Karpas-422 (cell line): Measurements from ENCODE around the gene CLDN17. TPM values are rescaled to one million over a fixed set of nuclear protein-coding genes. Genes with fewer than 3 reads are reported as not detected.

Experiments
- DNase-seq: peaks from one replicate; pipeline ENCODE4 v3.0.0-alpha.2; 2015
- H2AFZ ChIP-seq: fragments of 200-600 bp; sonication (generic); 2 replicates; pipeline ENCODE4 v1.6.1; 2014; ENCODE audit warnings: antibody characterized with exemption, low read length, mixed read lengths
- H3K27ac ChIP-seq: fragments of 200-600 bp; sonication (generic); 2 replicates; pipeline ENCODE4 v1.5.1; 2014; ENCODE audit warnings: mild to moderate bottlenecking, low read length, moderate library complexity
- H3K27me3 ChIP-seq: fragments of 200-600 bp; sonication (generic); 2 replicates; pipeline ENCODE4 v1.6.1; 2014; ENCODE audit warnings: low read length, mixed read lengths
- H3K36me3 ChIP-seq: fragments of 200-600 bp; sonication (generic); 2 replicates; pipeline ENCODE4 v1.6.1; 2014; ENCODE audit warnings: low read length, mixed read lengths; ENCODE audit not compliant: insufficient read depth
- H3K4me1 ChIP-seq: fragments of 200-600 bp; sonication (generic); 2 replicates; pipeline ENCODE4 v1.6.1; 2014; ENCODE audit warnings: mild to moderate bottlenecking, low read length, mixed read lengths
- H3K4me2 ChIP-seq: fragments of 200-600 bp; sonication (generic); 2 replicates; pipeline ENCODE4 v1.6.1; 2014; ENCODE audit warnings: low read length, low read depth, mild to moderate bottlenecking; ENCODE audit not compliant: poor library complexity, severe bottlenecking
- H3K4me3 ChIP-seq: fragments of 200-600 bp; sonication (generic); 2 replicates; pipeline ENCODE4 v1.5.1; 2014; ENCODE audit warnings: mild to moderate bottlenecking, antibody characterized with exemption, low read length, mixed read lengths
- H3K79me2 ChIP-seq: fragments of 200-600 bp; sonication (generic); 2 replicates; pipeline ENCODE4 v1.6.1; 2014; ENCODE audit warnings: mild to moderate bottlenecking, low read length, mixed read lengths
- H3K9ac ChIP-seq: fragments of 200-600 bp; sonication (generic); 2 replicates; pipeline ENCODE4 v1.6.0; 2014; ENCODE audit warnings: low read length
- H3K9me2 ChIP-seq: fragments of 200-600 bp; sonication (generic), shearing (Covaris generic); replicated peaks from 2 replicates; pipeline ENCODE4 v1.6.0; 2014; ENCODE audit warnings: mild to moderate bottlenecking, low read length, moderate library complexity; ENCODE audit not compliant: insufficient read depth
- H3K9me3 ChIP-seq: fragments of 300-700, 200-600 bp; sonication (generic); 2 replicates; pipeline ENCODE4 v1.6.1; 2014; ENCODE audit warnings: low read length, mixed read lengths
- H4K20me1 ChIP-seq: fragments of 200-600 bp; sonication (generic); 2 replicates; pipeline ENCODE4 v1.6.1; 2014; ENCODE audit warnings: mild to moderate bottlenecking, antibody characterized with exemption, low read length, low read depth; ENCODE audit not compliant: insufficient read depth
- total RNA-seq: library from RNA; depleted of rRNA; stranded (reverse); fragments of >200 nt; shearing (Covaris generic); gene quantifications from 2 replicates; pipeline ENCODE4 v1.2.3, GENCODE V29; 2014; ENCODE audit warnings: low replicate concordance

CLDN17 gene
- total RNA-seq, 1 experiment from 2014 or later, result not detected

DNA sequence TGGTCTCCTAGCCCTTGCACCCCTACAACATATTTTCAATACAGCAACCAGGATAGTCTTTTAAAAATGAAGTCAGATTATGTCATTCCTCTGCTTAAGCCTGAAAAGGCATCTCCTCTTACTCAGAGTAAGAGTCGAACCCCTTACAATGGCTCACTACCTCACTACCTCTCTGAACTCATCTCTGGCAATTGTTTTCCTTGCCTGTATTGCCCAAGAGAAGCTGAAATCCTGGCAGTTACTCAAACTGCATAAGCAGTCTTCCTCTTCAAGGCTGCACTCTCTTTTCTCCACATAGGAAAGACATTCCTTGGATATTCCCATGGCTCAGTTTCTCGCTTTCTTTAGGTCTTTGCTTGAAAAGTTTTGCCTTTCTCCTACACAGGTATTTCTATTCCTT lies 26.6 kb upstream of the CLDN17 start:
- H3K27me3 ChIP-seq, result no peaks in the 10 kb centered on the region
- no peaks in the 10 kb centered on the region for H3K79me2 ChIP-seq
- H3K9me3 ChIP-seq, result no peaks in the 10 kb centered on the region
- no peaks in the 10 kb centered on the region for H3K9me2 ChIP-seq
- H3K27ac ChIP-seq, result no peak overlapping the region
- no peaks in the 10 kb centered on the region for H3K4me1 ChIP-seq
- H2AFZ ChIP-seq, result no peak overlapping the region
- H3K36me3 ChIP-seq, result no peaks in the 10 kb centered on the region
- H3K4me3 ChIP-seq, result no peak overlapping the region
- no peak for DNase-seq
- H3K9ac ChIP-seq, result no peak overlapping the region
- no peaks in the 10 kb centered on the region for H4K20me1 ChIP-seq
- no peak overlapping the region for H3K4me2 ChIP-seq

- Histone ChIP-seq H2AFZ (no peak overlapping the region), H3K36me3 (no peaks in the 10 kb centered on the region), H3K4me2 (no peak overlapping the region), H3K27ac (no peak overlapping the region), H3K9me3 (no peaks in the 10 kb centered on the region), H3K4me1 (no peaks in the 10 kb centered on the region), H3K4me3 (no peak overlapping the region), H4K20me1 (no peaks in the 10 kb centered on the region), H3K79me2 (no peaks in the 10 kb centered on the region), H3K27me3 (no peaks in the 10 kb centered on the region), H3K9ac (no peak overlapping the region), H3K9me2 (no peaks in the 10 kb centered on the region)
- DNase-seq, result no peak
Measured at GRCh38 chr21:30190554-30190953, 23.9 kb upstream of the CLDN17 start.

DNA sequence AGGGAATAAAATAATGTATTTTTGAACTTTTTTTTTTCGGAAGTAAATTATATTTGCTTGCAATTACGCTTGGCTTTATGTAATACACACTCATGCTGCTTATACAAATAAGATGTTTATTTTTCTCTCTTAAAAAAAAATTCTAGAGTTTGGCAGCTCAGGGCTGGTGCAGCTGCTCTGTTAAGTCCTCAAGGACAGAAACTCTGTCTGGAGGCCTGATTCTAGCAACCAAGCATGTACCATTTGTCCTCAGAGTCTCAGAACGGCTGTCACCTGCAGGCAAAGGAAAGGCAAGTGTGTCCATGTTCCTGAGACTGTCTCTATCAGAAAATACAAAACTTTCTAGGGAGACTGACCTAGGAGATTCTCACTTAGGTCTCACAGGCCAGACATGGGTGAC lies 23.2 kb upstream of the CLDN17 start:
- no peak for DNase-seq
- Histone ChIP-seq H3K27me3 (no peaks in the 10 kb centered on the region), H3K4me3 (no peak overlapping the region)

DNA sequence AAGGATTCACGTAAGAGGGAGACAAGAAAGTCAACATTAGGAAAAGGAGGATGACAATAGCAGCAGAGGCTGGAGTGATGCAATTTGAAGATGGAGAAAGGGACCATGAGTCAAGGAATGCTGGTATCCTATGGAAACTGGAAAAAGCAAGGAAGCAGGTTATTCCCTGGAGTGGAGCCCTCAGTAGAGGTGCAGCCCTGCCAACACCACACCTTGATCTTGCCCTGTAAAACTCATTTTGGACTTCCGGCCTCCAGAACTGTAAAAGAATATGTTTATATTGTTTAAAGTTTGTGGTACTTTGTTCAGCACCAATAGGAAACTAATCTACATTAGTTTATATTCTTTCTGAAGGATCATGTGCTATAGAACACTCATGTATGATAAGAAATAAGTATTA lies 19.6 kb upstream of the CLDN17 start:
- no peak overlapping the region for H3K9ac ChIP-seq
- H3K27me3 ChIP-seq, result no peaks in the 10 kb centered on the region
- no peaks in the 10 kb centered on the region for H3K79me2 ChIP-seq
- no peak for DNase-seq
- no peaks in the 10 kb centered on the region for H3K9me3 ChIP-seq
- no peak overlapping the region for H3K4me3 ChIP-seq
- H3K36me3 ChIP-seq, result no peaks in the 10 kb centered on the region
- H2AFZ ChIP-seq, result no peak overlapping the region
- no peak overlapping the region for H3K27ac ChIP-seq
- H3K9me2 ChIP-seq, result no peaks in the 10 kb centered on the region
- no peaks in the 10 kb centered on the region for H4K20me1 ChIP-seq
- H3K4me1 ChIP-seq, result no peaks in the 10 kb centered on the region
- H3K4me2 ChIP-seq, result no peak overlapping the region

More for the DNA sequence above, 23.2 kb upstream of the CLDN17 start:
- H2AFZ ChIP-seq, result no peak overlapping the region
- no peak overlapping the region for H3K4me2 ChIP-seq
- no peak overlapping the region for H3K27ac ChIP-seq
- no peaks in the 10 kb centered on the region for H3K79me2 ChIP-seq
- no peaks in the 10 kb centered on the region for H3K4me1 ChIP-seq
- H3K36me3 ChIP-seq, result no peaks in the 10 kb centered on the region
- H3K9me2 ChIP-seq, result no peaks in the 10 kb centered on the region
- no peak overlapping the region for H3K9ac ChIP-seq
- no peaks in the 10 kb centered on the region for H4K20me1 ChIP-seq
- no peaks in the 10 kb centered on the region for H3K9me3 ChIP-seq

DNA sequence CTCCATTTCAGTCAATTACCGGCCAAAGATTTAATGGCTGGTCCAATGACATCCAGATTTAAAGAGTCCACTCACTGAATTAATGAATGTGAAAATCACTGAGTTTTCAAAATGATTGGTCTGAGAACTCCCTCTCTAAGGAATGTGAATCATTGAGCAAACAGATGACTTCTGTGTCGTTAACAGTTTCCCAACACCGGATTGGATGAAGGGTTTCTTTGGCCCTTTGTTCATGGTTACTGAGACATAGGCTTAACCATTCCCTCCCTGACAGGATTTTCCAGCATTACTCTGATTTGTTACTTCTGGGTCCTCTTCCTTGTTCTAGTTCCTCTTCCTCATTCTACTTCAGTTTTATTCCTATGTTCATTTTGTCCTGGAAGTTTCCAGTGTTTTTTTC lies 1.5 kb upstream of the CLDN17 start:
- Histone ChIP-seq H3K79me2 (no peaks in the 10 kb centered on the region), H3K9ac (no peak overlapping the region), H3K9me2 (no peaks in the 10 kb centered on the region), H2AFZ (no peak overlapping the region), H3K4me2 (no peak overlapping the region), H4K20me1 (no peaks in the 10 kb centered on the region), H3K4me1 (no peaks in the 10 kb centered on the region), H3K27me3 (no peaks in the 10 kb centered on the region), H3K4me3 (no peak overlapping the region), H3K27ac (no peak overlapping the region), H3K36me3 (no peaks in the 10 kb centered on the region), H3K9me3 (no peaks in the 10 kb centered on the region)
- DNase-seq, result no peak

DNA sequence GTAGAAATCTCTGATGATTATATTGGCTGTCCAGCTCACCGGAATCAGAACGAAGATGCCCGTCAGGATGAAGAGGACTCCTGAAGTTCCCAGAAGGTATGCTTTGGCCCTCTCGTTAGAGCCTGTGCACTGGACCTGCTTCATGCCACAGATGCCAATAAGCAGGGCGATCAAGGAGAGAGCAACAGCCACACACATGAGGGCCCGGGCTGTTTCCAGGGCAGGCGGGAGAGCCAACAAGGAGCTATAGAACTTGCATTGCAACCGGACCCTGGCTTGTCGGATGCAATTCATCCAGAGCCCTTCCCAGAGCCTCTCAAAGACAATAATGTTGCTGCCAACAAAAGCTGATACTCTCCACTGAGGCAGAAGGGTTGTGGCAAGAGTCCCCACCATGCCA lies 434 bp downstream of the CLDN17 start:
- Histone ChIP-seq H2AFZ (no peak overlapping the region), H3K4me3 (no peak overlapping the region), H3K79me2 (no peaks in the 10 kb centered on the region), H3K9ac (no peak overlapping the region), H3K27me3 (no peaks in the 10 kb centered on the region), H3K4me2 (no peak overlapping the region), H3K9me2 (no peaks in the 10 kb centered on the region), H3K9me3 (no peaks in the 10 kb centered on the region), H3K36me3 (no peaks in the 10 kb centered on the region), H4K20me1 (no peaks in the 10 kb centered on the region), H3K4me1 (no peaks in the 10 kb centered on the region), H3K27ac (no peak overlapping the region)
- DNase-seq, result no peak

DNA sequence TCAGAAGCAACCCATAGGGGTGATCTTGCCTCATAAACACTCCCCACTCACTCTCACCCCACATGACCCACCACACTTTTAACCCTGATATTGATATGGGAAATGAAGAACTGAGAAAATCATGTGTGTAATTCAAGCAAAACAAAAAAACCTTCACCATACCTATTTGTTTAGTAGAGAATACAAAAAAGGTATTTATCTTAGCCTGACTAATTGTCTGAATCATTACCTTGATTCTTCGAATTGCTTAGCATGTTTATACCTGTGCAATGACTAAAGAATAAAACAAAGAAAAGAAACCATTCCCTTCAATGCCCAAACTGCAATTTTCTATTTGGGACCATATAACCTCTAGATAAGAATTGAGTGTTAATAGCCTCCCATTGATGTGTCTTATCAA lies 1.8 kb downstream of the CLDN17 start:
- Histone ChIP-seq H3K79me2 (no peaks in the 10 kb centered on the region), H3K27me3 (no peaks in the 10 kb centered on the region), H4K20me1 (no peaks in the 10 kb centered on the region), H3K4me1 (no peaks in the 10 kb centered on the region), H3K4me3 (no peak overlapping the region), H2AFZ (no peak overlapping the region), H3K4me2 (no peak overlapping the region), H3K9ac (no peak overlapping the region), H3K27ac (no peak overlapping the region), H3K9me3 (no peaks in the 10 kb centered on the region), H3K9me2 (no peaks in the 10 kb centered on the region), H3K36me3 (no peaks in the 10 kb centered on the region)
- no peak for DNase-seq

DNA sequence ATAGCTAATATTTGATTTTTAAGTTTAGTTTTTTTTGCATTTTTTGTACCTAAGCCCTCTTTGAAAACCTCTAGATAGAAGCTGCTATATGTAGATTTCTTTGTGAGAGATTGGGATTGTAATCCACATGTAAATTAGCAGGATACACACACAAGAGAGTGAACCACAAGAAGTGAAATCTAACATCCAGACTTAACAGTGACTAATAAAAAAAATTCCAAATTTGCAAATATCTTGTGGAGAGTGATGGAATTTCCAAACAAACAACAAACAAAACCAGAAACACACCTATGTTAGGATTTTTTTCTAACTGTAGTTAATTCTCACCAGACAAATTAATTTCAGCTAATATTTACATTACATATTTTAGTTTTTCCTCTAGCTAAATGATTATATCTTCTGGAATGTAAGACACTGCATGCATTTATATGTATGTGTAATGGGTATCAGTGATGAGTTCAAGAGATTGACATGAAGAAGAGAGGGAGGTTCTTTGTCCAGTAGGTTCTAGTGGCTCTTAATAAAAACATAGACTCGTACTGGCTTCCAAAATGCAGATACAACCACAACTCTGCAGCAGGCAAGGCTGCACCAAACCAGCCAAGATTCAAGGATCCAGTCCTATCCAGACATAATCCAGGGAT lies 12.8 kb downstream of the CLDN17 start:
- Histone ChIP-seq H3K9me2 (no peaks in the 10 kb centered on the region; the same call in 1 of the 2 replicates), H3K9me3 (no peaks in the 10 kb centered on the region), H3K4me2 (no peak overlapping the region), H3K36me3 (no peaks in the 10 kb centered on the region), H3K79me2 (no peaks in the 10 kb centered on the region), H3K9ac (no peak overlapping the region), H3K27ac (no peak overlapping the region), H4K20me1 (no peaks in the 10 kb centered on the region), H2AFZ (no peak overlapping the region), H3K27me3 (no peaks in the 10 kb centered on the region), H3K4me1 (no peaks in the 10 kb centered on the region), H3K4me3 (no peak overlapping the region)
- DNase-seq, result no peak

DNA sequence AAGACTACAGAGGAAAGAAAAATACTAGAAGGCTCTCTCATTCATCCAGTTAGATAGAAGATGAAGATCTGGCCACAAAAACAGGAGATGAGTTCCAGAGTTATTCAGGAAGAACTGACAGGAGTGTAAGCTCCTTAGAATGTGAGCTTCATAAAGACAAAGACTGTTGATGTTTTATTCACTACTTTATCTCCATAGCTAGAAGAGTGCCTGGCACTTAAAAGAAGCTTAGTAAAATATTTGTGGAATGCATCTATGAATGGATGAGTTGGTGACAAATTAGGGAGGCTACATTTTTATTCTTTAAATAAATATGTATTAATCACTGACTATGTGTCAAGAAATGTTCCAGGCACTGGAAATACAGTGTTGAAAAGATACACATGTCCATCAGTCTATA lies 13.8 kb downstream of the CLDN17 start:
- H3K36me3 ChIP-seq, result no peaks in the 10 kb centered on the region
- H3K4me2 ChIP-seq, result no peak overlapping the region
- no peak overlapping the region for H3K4me3 ChIP-seq
- H3K27ac ChIP-seq, result no peak overlapping the region
- no peaks in the 10 kb centered on the region; the same call in 1 of the 2 replicates for H3K9me2 ChIP-seq
- H3K79me2 ChIP-seq, result no peaks in the 10 kb centered on the region
- H2AFZ ChIP-seq, result no peak overlapping the region
- H3K9me3 ChIP-seq, result no peaks in the 10 kb centered on the region
- no peak for DNase-seq
- no peaks in the 10 kb centered on the region for H4K20me1 ChIP-seq
- no peaks in the 10 kb centered on the region for H3K27me3 ChIP-seq
- H3K4me1 ChIP-seq, result no peaks in the 10 kb centered on the region
- no peak overlapping the region for H3K9ac ChIP-seq
